GM19238 (cell line): Measurements from ENCODE around the gene CDK5R1.
A peak's percentile ranks its signal among the peaks of the same experiment; 100 is the strongest.
"Not testable (repeated sequence)": the region's sequence is repeated elsewhere in the genome, so short reads cannot be mapped to it uniquely, and the experiment has no call there.

Experiments
- DNase-seq: peaks from one replicate; pipeline ENCODE4 v3.0.0; 2011; ENCODE audit warnings: low spot score; ENCODE audit not compliant: insufficient read length

The CDK5R1 gene

DNA sequence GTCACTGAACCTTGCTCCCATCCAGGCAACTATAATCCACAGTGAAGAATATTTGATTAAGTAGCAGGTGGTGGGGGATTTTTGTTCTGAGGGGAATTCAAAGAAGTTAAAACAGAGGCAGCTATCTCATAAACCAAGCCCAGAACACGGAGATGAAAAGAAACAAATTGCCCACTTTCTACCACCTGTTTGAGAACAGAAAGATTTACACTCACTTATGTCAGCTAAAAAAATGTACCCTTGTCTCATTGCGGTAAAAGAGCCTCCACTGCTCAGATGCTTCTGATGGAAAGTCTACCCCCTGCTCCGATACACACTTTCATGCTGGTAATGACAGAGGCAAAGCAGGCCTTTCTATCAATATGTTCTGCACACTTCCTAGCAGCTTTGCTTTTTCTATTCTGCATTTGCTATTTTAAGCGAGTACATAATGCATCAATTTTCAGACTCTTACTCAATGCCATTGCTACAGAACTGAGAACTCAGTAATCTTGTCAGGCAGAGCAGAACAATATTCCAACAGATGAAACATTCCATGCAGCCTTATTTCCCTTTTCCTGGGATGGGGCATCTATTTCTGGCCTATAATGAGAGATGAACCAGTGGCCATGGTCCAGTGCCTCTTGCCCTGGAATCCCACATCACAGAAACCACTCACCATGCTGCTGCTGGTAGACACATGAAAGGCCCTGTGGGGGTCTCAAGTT, 29.0 kb downstream of the CDK5R1 start:
- no peak for DNase-seq

DNA sequence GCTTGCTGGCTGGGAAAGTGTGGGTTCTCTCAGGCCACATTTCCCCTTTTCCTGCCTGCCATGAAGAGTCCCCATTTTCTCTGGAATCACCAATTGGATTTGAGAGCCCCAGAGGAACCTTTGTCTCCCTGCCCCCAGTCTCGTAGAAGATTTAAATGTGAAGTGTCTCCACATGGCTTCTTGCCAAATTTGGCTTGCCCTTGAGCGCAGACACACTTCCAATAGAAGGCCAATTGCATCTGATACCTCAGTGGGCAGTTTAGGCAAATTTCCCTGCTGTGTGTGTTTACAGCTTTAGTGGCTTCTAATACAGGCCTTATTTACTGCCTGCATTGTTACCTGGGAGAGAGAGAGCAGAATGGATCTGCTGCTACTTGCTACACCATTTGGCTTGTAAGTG, 29.7 kb downstream of the CDK5R1 start:
- no peak for DNase-seq

DNA sequence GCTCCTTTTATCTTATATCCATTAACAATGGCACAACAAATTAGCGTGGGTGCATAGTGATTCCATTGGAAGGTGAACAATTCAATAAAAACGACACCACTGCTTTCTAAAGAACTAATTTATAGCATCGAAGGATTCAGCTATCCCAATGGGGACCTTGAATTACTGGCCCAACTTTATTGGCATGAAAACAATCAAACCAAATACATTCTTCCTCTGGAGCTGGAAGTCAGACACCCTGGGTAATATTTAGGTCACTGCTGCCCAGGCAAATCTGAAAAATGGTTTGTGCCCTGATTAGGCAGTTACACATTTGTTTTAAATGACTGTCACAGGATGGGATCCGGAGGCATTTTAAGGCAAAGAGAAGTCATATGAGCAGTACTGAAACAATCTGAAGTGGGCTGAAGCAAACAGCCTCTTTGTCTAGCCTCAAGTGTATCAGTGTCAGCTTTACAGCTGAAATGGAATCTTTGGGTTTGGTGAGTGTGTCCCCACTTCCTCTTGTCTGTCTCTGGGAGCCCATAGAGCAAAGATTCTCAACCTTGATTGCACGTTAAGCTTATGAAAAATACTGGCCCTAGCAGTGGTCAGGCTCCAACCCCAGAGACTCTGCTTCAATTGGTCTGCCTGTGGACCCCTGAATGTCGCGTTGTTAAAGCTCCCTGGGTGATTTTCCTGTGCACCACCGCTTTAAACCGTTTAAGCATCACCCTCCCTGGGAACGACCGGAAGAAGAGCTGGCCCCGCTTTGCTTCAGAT, 30.3 kb downstream of the CDK5R1 start:
- DNase-seq, result no peak

DNA sequence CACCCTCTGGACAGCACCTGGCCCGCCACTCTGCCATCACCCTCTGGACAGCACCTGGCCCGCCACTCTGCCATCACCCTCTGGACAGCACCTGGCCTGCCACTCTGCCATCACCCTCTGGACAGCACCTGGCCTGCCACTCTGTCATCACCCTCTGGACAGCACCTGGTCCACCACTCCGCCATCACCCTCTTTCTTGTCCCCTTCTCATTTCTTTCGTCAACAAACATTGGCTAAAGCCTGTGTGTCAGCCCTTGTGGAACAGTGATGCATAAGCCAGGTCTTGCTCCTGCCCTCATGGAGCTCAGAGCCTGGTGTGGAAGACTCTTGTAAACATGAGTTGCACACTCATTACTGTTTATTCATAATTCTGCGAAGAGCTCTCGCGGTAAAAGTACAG, 31.2 kb downstream of the CDK5R1 start:
- no peak for DNase-seq

DNA sequence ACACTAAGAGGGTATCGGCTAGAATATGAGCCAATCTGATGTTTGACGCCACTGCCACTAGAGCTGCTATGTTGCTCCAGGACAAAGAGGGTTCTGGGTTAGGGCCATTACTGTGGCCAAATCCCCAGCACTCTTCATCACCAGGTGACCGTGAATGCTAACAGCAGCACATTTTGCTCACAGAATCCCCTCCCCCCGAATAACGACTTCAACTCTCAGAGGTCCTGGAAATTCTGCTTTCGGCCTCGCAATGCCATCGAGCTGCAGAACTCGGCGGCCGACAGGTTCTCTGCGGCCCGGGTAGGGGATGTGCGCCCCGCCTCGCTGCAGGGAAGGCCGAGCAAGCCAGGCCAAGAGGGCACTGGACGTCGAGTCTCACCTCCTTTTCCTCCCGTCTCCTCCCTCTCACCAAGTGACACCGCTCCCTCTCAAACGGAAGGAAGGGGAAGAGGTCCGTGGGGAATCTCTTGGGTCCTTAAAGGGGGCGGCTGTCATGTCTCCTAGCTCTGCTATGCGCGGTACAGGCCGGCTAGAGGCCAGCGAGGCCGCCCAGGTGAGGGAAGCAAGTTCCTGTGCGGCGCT, 31.9 kb downstream of the CDK5R1 start:
- DNase-seq, result no peak

DNA sequence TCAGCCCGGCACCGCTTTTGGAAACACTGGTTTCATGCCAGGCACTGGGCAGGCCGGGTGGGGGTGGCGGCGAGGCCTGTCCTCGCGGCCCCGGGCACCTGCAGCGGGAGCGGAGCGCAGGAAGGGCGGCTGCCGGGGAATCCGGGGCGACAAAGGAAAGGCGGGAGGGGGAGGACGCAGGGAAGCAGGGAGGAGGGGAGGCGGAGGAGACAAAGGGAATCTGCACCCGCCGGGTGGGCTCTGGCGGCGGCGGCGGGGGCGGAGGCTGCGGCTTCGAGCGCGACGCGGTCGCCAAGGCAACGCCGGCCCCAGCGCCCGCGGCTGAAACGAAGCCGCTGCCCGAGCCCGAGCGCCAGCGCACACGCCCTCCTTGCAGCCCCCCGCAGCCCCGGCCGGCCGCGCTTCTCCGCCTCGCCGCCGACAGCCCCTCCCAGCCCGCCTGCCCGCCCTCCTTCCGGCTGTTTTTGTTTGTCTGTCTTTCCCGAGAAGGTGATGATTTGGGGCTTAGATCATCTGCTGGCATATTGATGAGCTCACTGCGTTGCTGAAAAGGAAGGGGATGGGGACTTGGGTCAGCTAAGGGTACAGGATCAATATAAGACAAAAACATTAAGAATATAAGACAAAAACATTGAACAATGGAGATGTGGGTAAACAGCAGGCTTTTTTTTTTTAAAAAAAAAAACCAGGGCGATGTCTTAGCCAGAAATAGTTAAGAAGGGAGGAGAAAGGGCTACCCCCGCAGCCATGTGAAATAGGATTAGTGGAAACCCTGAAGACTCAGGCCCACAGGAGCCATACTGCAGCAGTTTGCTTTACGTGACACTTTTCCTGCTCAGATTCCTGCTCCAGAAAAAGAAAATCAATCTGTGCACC, 32.7 kb downstream of the CDK5R1 start:
- no peak for DNase-seq

DNA sequence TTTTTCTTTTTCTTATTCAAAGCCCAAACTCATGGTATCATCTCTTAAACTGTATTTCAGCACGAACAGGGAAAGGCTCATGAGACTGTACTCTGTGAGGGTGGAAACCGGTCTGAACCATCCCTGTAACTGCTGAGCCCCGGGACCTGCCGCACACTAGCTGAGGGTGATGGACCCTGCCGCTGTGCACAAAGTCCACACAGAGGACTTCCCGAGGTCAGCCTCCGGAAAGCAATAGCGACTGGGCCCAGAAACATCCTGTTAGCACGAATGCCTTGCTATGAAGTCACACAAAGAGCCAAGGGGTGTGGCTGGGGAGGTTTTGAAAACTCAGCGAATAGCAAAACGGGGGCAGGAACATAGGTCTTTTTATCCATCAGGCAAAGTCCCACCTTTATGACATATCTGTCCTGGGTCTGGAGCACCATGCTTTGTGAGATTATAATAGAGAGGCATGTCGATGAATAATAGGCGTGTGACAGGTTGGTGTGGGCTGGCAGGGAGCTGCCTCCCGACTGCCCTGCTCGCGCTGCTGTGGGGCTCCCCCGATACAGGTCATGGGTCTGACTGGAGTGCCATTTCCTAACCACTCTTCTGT, 33.4 kb downstream of the CDK5R1 start:
- DNase-seq, result no peak

DNA sequence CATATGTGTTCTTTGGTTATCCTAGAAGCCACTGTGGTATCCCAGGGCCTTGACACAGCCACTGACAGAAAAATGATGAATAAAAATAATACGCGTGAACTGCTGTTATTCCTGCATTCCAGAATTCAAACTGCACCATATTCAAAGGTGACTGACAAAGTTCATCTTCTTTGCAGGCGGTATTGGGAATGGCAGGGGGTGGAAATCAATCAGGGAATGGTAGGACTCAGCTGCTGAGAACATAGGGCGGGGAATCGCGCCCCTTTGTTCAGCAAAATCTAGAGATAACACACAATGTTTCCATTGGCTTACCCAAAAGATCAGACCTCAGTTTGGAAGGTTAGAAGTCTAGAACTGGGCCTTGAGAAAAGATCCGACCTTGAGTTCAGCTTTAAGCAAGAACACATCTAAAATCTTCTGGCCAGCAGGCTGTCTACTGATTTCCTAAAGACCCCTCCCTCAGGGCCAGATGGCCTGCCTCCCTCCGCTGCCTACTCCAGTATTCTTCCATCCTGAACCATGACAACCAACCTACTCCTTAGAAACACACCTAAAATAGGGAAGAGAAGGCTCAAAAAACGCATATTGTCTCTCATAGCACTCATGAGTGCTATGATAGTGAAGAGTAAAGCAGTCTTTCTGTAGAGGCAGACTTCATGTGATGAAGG, 34.1 kb downstream of the CDK5R1 start:
- DNase-seq, result no peak

DNA sequence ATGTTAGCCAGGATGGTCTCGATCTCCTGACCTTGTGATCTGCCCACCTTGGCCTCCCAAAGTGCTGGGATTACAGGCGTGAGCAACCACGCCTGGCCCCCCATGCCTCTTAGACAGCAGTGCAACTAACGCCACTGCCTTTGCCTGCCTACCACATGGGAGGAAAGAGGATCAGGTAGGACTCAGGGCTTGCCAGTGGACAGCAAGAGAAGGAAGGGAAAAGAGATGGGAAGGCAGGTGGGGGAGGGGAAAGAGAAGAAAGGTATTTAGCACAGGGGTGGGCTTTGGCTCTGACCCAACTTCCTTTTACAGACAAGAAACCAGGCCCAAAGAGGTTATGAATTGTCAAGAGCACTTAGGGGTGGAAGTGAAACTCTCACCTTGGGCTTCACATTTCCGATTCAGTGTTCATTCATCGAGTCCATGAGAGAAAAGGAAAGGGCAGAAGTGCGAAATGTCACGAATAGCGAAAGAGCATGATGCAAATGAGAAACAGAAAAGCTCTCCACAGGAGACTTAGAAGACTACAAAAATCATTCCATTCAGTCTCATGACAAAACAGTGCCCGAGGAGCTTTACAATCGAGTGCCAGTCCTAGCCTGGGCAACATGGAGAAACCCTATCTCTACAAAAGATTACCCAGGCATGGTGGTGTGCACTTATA, 36.4 kb downstream of the CDK5R1 start:
- DNase-seq, result peak; percentile 62

DNA sequence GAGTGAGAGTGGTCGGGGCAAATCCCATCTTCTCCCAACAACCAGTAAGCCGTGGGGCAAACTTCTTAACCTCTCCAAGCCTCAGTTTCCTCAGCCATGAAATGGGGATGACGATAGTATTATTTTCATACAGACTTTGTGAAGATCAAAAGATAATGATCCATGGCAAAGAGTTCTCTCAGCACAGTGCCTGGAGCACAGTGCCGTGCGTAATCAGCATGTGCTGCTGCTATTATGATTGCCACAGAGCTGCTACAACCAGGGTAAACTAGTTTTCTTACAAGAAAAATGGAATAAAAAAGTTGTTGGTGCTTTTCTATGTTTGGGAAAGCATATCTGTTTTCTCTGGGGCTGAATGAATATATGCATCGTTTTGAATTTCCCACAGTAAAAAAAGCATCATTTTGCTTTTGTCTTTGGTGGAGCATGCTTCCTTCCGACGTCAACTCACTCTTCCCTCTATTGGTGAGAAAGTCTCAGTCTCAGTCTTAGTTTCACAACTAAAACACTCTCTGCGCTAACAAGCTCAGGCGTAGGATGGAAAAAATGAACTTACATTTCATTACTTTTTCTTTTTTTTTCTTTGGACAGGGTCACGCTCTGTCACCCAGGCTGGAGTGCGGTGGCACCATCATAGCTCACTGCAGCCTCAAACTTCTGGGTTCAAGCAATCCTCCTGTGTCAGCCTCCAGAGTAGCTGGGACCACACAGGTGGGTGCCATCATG, 37.2 kb downstream of the CDK5R1 start:
- no peak for DNase-seq

DNA sequence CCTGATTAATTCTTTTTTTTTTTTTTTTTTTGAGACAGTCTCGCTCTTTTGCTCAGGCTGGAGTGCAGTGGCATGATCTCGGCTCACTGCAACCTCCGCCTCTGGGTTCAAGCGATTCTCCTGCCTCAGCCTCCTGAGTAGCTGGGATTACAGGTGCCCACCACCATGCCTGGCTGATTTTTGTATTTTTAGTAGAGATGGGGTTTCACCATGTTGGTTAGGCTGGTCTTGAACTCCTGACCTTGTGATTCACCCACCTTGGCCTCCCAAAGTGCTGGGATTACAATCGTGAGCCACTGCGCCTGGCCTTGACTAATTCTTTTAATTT, 37.7 kb downstream of the CDK5R1 start:
- not testable (repeated sequence) for DNase-seq

DNA sequence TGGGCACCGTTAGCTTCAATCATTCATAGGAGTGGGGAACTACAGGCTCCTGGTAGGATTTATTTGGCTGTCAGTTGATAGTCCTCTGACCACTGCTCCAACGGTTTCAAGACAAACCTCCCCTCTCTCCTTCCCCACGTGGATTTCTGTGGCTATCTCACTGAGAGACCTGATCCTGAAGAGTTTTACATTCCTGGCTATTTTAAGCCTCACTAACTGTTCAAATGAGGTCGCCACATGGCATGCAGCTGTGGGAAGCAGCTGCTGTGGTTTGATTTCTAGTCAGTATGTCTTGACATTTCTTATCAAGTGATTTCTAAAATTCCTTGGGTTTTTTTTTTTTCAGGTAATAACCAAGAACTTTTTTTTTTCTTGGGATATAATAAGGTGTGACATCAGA, 38.3 kb downstream of the CDK5R1 start:
- no peak for DNase-seq

DNA sequence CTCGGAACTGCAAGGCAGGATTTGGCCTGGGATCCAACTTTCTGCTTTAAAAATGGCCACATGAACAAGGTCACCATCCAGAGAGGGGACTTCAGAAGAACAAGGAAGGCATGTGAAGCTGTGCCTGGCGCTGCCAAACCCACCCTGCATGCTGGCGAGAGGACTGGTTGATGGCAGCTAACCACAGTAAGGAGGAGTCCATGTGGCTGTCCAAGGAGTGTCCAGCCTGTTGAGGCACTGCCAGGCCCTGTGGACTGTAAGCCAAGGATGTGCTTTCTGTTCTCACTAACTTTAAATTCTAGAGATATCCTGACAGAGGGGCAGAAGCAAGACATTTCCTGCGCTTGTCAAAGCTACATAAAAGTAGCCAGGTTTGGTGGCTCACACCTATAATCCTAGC, 40.4 kb downstream of the CDK5R1 start:
- DNase-seq, result no peak

DNA sequence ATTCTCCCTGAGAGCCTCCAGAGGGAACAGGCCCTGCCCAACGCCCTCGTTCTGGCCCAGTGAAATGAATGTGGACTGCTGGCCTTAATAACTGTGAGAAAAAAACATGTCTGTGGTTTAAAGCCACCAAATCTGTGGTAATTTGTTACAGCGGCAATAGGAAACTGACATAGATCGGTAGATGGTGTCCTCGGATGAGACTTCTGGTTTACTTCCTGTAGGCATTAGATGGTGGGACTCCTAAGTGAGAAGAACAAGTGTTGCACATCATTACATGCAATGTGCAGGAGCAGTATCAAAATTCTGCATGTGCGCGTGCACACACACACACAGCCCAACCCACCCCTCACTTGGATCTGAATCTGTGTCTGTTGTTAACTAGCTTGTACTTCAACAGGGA, 42.0 kb downstream of the CDK5R1 start:
- DNase-seq, result no peak

DNA sequence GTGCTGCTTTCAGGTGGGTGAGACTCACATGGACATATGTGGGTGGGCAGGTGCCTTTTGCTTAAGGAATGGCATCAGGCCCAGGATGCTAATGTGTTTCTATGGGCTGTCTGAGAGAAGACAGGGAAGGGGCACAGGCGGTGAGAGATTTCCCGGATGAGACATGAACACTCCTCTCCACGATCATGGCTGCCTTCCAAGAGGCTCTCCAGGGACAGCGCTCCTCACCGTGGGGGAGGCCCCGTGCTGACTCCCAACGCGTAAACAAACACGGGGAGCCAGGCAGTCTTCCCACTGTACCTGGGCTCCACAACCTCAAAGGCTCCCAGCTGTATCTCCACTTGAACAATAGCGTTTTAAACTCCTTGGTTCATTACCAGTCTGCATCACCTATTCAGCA, 42.8 kb downstream of the CDK5R1 start:
- no peak for DNase-seq

DNA sequence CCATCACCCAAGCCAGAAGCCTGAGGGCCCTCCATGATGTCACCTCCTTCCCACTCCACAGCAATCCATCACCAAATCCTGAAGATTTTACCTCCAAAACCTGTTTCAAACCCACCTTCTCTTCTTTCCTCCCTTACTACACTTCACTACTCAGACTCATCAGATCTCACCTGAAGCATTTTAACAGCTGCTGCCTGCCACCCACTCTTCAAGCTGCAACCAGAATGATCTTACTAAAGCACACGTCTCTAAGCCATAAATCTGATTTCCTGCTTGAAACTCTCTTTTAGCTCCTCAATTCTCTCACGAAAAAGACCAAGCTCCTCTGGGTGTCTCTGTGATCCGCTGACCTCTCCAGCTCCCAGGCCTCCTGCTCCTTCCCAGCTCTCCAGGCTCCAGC, 46.5 kb downstream of the CDK5R1 start:
- no peak for DNase-seq

DNA sequence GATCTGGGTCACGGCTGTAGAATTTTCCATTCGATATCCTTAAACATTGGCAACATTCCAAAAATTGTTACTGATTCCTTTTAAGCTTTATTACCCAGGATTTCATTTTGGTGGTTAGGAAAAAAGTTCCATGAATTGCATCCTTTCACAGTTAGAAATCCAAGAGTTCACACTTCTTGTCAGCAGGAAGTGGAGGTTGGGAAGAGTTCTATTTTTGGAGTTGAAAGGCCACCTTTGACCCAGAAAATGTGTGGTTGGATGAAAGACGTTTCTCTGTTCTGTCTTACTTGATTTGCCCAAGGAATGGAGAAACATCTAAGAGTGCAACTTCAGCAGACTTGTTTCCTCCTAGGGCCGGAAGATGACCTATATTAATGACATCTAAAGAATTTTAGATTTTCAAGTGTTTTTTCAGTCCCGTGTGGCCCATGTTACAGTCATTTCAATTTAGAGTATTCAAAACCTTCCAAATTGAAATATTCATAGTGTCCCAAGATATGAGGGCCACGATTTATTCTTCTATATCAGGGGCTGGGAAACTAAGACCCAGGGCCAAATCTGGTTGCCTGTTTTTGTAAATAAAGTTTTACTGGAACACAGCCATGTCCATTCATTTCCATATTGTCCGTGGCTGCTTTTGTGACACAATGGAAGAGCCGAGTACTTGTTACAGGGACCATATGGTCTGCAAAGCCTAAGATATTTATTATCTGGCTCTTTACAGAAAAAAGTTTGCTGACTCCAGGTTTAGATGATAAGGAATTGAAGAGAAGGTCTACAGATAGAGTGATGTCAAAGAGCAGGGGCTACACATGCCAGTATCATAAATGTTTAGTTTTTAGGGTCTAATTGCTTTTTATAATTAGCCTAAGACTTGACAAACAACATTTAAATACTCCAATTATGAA, 50.2 kb downstream of the CDK5R1 start:
- DNase-seq, result no peak
